HG03066 (cell line): Measurements from ENCODE around the gene DNASE2.

Experiments
- ATAC-seq: cut with Tn5 transposase; IDR thresholded peaks from one replicate; pipeline ENCODE4 v1.9.1; 2021; ENCODE audit warnings: low read depth; ENCODE audit not compliant: unreplicated experiment

The DNASE2 gene

GRCh38 chr19:12836529-12836863 is 44.8 kb downstream of the DNASE2 start:
- ATAC-seq: no peak

DNA sequence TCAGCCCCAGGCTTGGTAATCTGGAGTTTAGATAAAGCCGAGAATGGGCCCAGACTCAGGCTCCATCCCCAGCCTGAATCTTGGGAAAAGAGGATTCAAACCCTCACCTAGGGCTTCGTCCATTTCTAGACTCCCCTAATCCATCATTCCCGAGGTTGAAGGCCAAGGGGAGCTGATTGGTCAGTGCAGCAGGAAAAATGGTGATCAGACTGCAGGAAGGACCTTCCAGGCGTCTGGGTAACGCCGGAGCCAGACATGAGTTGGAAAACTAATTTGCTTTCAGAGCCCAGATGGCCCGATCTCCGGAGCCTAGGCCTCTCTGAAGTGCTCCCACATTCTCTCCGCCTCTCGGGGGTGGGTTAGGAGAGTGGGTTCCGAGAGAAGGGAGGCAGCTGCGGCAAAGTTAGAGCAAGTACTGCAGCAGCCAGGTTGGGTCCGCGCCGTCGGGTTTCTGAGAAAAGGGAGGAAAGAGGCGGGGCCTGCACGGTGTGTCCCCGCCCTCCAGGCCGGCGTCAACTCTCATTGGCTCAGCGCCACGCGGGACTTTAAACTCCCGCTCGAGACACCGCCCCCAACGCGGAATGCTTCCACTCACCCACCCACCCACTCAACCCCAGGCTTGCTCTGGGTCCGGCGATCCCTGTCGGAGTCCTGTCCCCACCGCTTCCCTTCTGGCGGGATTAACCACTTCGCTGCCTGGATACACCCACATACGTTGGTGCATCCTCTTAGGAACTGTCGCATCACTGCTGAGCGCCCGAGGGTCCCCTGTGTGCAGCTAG is 46.1 kb downstream of the DNASE2 start:
- ATAC-seq: no peak

DNA sequence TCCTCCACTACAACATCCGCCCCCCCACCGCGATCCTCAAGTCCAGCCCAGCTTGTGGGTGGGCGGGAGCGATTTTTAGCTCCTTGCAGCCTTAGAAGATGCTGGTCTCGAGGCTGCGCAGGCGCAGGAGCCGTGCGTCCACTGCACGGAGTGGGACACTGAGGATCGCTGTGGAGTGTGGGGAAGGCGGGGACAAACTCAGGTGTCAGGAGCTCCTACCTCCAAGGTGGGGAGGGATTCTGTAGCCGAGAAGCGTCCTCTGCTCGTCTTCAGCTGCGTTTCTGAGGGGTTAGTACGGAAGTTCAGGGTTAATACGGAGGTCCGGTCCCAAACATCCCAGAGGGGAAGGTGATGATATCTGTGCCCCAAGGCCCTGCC is 46.7 kb downstream of the DNASE2 start, which contains the start of gene RTBDN:
TSS of gene RTBDN (minus strand) at position 14 of the 378 bp plus-strand sequence. CDS start 4,600 bp downstream, outside the sequence.
- ATAC-seq: no peak

DNA sequence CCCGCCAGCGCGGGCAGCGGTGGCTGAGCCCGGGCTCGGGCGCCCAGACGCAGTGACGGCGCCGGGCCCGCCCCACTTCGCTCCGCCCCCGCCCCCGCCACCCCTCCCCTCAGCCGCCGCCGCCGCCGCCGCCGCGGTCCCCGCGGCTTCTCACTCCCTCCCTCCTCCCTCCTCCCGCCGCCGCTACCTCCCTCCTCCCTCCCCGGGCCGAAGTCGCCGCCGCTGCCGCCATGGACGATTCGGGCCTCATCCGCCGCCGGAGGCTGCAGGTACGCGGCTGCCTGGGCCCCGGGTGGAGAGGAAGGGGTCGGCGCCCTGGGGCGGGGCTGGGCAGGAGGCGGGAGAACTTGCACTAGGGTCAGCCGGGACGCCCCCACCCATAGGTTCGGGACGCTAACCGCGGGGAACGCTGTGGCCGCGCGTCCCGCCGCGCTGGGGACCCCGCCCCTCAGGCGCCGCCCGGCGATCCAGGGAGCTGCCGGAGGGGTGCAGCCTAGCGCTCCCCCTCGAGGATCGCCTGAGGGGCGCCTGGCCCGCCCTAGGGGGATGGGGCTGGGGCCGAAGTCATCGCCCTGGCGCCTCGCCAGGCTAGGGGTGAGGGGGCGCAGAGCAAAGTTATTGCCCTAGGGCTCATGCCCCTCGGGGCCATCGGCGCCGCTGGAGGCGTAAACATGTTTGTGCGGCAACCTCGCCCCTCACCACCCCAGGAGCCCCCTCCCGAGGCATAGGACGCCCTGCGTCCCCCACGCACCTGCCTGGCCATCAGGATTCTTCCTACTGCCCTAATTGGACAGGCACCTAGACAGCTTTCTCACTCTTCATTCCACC is 47.3 kb downstream of the DNASE2 start:
- ATAC-seq: no peak

- no peak for ATAC-seq
Observed at GRCh38 chr19:12833418-12833737, 47.9 kb downstream of the DNASE2 start.

DNA sequence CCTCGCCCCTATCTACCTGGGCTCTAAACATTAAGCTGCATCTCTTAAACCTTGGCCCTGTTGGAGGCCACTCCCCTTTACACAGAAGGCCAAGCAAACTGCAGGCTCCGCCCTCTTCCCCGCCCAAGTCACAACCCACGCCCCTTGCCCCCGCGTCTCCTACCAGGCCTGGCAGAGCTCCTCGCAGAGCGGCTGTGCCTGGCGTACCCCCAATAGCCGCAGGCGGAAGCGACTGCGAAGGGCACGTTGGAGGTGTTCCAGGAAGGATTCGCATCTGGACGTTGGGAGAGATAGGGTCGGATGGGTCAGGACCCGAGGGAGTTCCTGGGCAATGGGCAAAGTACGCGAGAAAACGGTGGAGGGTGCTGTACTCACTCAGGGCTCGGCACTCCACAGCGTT is 52.8 kb downstream of the DNASE2 start:
- no peak for ATAC-seq

DNA sequence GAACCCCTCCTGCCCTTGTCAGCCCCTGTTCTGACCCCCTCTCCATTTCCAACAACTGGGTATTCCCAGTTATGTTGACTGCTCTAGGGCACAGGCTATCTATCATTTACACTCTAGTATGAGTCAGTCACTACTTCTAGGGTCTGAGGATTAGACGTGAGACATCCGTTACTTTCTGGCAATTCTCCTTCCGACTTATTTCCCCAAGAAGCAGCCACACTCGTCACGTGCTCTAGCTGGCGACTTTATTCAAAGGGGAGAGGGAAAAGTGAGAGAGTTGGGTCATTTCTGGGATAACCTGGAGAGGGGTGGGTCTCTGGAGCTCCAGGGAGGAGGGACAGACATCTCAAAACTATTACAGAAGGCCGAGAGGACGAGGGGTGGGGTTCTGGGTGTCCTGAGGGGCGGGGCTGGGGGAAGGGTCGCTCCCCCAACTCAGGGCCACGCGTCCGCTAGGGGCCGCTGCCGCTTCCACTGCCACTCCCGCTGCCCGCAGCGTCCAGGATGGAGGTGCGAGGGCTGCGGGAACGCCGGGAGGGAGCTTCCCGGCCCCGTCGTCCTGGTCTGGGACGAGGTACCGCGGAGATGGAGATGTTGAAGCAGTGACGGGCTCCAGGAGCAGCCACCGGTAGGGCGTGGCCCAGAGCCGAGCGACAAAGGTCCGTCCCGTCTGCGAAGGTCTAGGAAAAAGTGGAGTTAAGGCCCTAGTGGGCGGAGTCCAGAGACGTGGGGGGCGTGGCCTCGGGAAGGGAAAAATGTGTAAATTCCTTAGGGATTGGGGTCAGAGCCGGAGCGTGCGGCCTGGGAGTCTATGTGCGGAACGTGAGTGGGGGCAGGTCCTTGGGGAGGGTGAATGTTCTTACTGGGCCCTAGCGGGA is 55.8 kb downstream of the DNASE2 start:
- ATAC-seq: no peak
